Ascending aorta (tissue), 2 donors: Measurements from ENCODE around the gene SRSF11. TPM values are rescaled to one million over a fixed set of nuclear protein-coding genes. Genes with fewer than 3 reads are reported as not detected.
A peak's percentile ranks its signal among the peaks of the same experiment; 100 is the strongest.
"Not testable (repeated sequence)": the region's sequence is repeated elsewhere in the genome, so short reads cannot be mapped to it uniquely, and the experiment has no call there.

Source experiments
- DNase-seq, 2 donors: peaks; one replicate each; pipeline ENCODE4 v3.0.0-alpha.2; 2019; ENCODE audit warnings: low spot score in 2 of 2
- H3K27ac ChIP-seq, 2 donors: fragments of 200-600 bp; sonication (generic); one replicate each; pipeline ENCODE4 v1.5.1; 2016 to 2017; ENCODE audit warnings: mild to moderate bottlenecking in 1 of 2
- H3K27me3 ChIP-seq: fragments of 200-600 bp; sonication (generic); one replicate; pipeline ENCODE4 v1.5.1; 2017
- H3K36me3 ChIP-seq, 2 donors: fragments of 200-600 bp; sonication (generic); one replicate each; pipeline ENCODE4 v1.5.1; 2016
- H3K4me1 ChIP-seq, 2 donors: fragments of 200-600 bp; sonication (generic); one replicate each; pipeline ENCODE4 v1.5.1; 2016 to 2017; ENCODE audit warnings: mild to moderate bottlenecking in 1 of 2
- H3K4me3 ChIP-seq, 2 donors: fragments of 200-600 bp; sonication (generic); one replicate each; pipeline ENCODE4 v1.5.1; 2016 to 2017; ENCODE audit warnings: mild to moderate bottlenecking in 1 of 2
- H3K9me3 ChIP-seq, 2 donors: fragments of 200-600 bp; sonication (generic); one replicate each; pipeline ENCODE4 v1.5.1; 2016
- CTCF ChIP-seq, 3 experiments: fragments of 200-600 bp in 2 of 3; fragments of 450-650 bp in 1 of 3; sonication (generic) in 2 of 3; IDR thresholded peaks; one replicate each; pipeline ENCODE4 v1.5.1; 2016 to 2019; ENCODE audit warnings: antibody characterized with exemption in 3 of 3, mild to moderate bottlenecking in 1 of 3, moderate library complexity in 1 of 3
- intact Hi-C: fragments of 100-400 bp; cut with DNase I; formaldehyde crosslinking; loops from one replicate; pipeline ENCODE4 v1.15.1; 2023
- total RNA-seq: library from RNA; depleted of rRNA; stranded (reverse); fragments of >200 nt; gene quantifications from one replicate; pipeline ENCODE4 v1.1.0, GENCODE V29; 2016

Gene SRSF11
- total RNA-seq, 1 donor from 2014 or later, result 81.0 TPM

GRCh38 chr1:70204139-70204538 is 17.0 kb upstream of the SRSF11 start:
- intact Hi-C loops, result loop anchor here (10.0 kb wide), 1 partner anchor 1969 kb away; the partner anchor contains the start of gene WLS
- no peaks in the 10 kb centered on the region for H3K9me3 ChIP-seq
- peak overlapping the region; percentile 72 to 82 for H3K4me3 ChIP-seq
- TF ChIP-seq CTCF (IDR thresholded peaks at IDR 0.05), result no peak
- no peak overlapping the region for H3K27ac ChIP-seq
- H3K36me3 ChIP-seq, result peaks cover 0 to 11% of the 10 kb centered on the region in 2 donors
- H3K4me1 ChIP-seq, result peaks cover 0 to 23% of the 10 kb centered on the region in 2 donors
- H3K27me3 ChIP-seq, result no peaks in the 10 kb centered on the region
- no peak for DNase-seq

GRCh38 chr1:70204600-70204999 is 16.6 kb upstream of the SRSF11 start:
- Histone ChIP-seq H3K4me1 (peaks cover 0 to 23% of the 10 kb centered on the region in 2 donors), H3K27ac (peak overlapping the region; percentile 85 to 94)
- TF ChIP-seq CTCF (IDR thresholded peaks at IDR 0.05), result no peak

GRCh38 chr1:70205071-70205433 is 16.1 kb upstream of the SRSF11 start:
- no peak for DNase-seq
- Histone ChIP-seq H3K27me3 (no peaks in the 10 kb centered on the region), H3K4me1 (peaks cover 0 to 25% of the 10 kb centered on the region in 2 donors), H3K36me3 (peaks cover 0 to 11% of the 10 kb centered on the region in 2 donors), H3K4me3 (peak overlapping the region; percentile 72 to 82), H3K9me3 (no peaks in the 10 kb centered on the region), H3K27ac (peak overlapping the region; percentile 85 to 94)
- intact Hi-C loops, result loop anchor here (1.0 to 10.0 kb wide), 5 partner anchors 16 to 1970 kb away; partner anchors contain the start of genes ANKRD13C, CTH, SRSF11 and WLS
- TF ChIP-seq CTCF (IDR thresholded peaks at IDR 0.05), result no peak

More at GRCh38 chr1:70204600-70204999, 16.6 kb upstream of the SRSF11 start:
- intact Hi-C loops, result loop anchor here (10.0 kb wide), 1 partner anchor 1970 kb away; the partner anchor contains the start of gene WLS
- no peaks in the 10 kb centered on the region for H3K27me3 ChIP-seq
- no peak for DNase-seq
- no peaks in the 10 kb centered on the region for H3K9me3 ChIP-seq
- peaks cover 0 to 11% of the 10 kb centered on the region in 2 donors for H3K36me3 ChIP-seq
- H3K4me3 ChIP-seq, result peak overlapping the region; percentile 72 to 82

GRCh38 chr1:70205434-70206118 is 15.6 kb upstream of the SRSF11 start, which contains the start of gene LRRC40:
LRRC40 (minus strand) TSS chr1:70205579; CDS start chr1:70205540, 39 bp downstream.
- Histone ChIP-seq H3K4me3 (peak within 1 kb of the TSS; percentile 72 to 82), H3K27me3 (no peaks in the 10 kb centered on the region), H3K36me3 (peaks cover 0 to 11% of the 10 kb centered on the region in 2 donors), H3K9me3 (no peaks in the 10 kb centered on the region), H3K4me1 (peaks cover 0 to 28% of the 10 kb centered on the region in 2 donors), H3K27ac (peak within 1 kb of the TSS; percentile 85 to 94)
- intact Hi-C loops, result loop anchor here (1.0 to 10.0 kb wide), 5 partner anchors 16 to 1971 kb away; partner anchors contain the start of genes ANKRD13C, CTH, SRSF11 and WLS
- DNase-seq, result peak; percentile 88 to 97
- no peak for TF ChIP-seq CTCF (IDR thresholded peaks at IDR 0.05)

- peak overlapping the region; percentile 72 to 82 for H3K4me3 ChIP-seq
- peaks cover 0 to 11% of the 10 kb centered on the region in 2 donors for H3K36me3 ChIP-seq
- intact Hi-C loops, result loop anchor here (5.0 to 10.0 kb wide), 3 partner anchors 145 to 1972 kb away; partner anchors contain the start of genes ANKRD13C, CTH and WLS
- H3K27me3 ChIP-seq, H3K9me3 ChIP-seq, DNase-seq: not testable (repeated sequence)
- peaks cover 0 to 28% of the 10 kb centered on the region in 2 donors for H3K4me1 ChIP-seq
- peak overlapping the region in 1 of 2 donors; percentile 94 for H3K27ac ChIP-seq
Measured at GRCh38 chr1:70206833-70207232, 14.3 kb upstream of the SRSF11 start.

- Histone ChIP-seq H3K9me3 (no peaks in the 10 kb centered on the region), H3K4me1 (peaks cover 0 to 28% of the 10 kb centered on the region in 2 donors), H3K4me3 (no peak overlapping the region), H3K27me3 (no peaks in the 10 kb centered on the region), H3K36me3 (peaks cover 0 to 14% of the 10 kb centered on the region in 2 donors), H3K27ac (no peak overlapping the region)
- no peak for TF ChIP-seq CTCF (IDR thresholded peaks at IDR 0.05)
- DNase-seq, result no peak
- intact Hi-C loops, result loop anchor here (5.0 to 10.0 kb wide), 3 partner anchors 145 to 1973 kb away; partner anchors contain the start of genes ANKRD13C, CTH and WLS
Measured at GRCh38 chr1:70207492-70207891, 13.7 kb upstream of the SRSF11 start.
